ENCODE measurements around the gene ACTL8.
"Not testable (repeated sequence)": the region's sequence is repeated elsewhere in the genome, so short reads cannot be mapped to it uniquely, and the experiment has no call there.

The ACTL8 gene

GRCh38 chr1:17744666-17745478 is 10.3 kb upstream of the ACTL8 start:
- Mint-ChIP-seq H3K27me3 (peaks cover 4% of the 10 kb centered on the region), H3K4me1 (no peaks in the 10 kb centered on the region), H3K9me3 (no peaks in the 10 kb centered on the region), H3K27ac (no peak overlapping the region), H3K4me3 (no peak overlapping the region), H3K36me3 (no peaks in the 10 kb centered on the region)
- no peak for DNase-seq
- CTCF ChIA-PET = no interaction called here

GRCh38 chr1:17745479-17745955 is 9.6 kb upstream of the ACTL8 start:
- H3K4me3 Mint-ChIP-seq = no peak overlapping the region
- DNase-seq = no peak
- H3K9me3 Mint-ChIP-seq = no peaks in the 10 kb centered on the region
- H3K27me3 Mint-ChIP-seq = peaks cover 4% of the 10 kb centered on the region
- H3K27ac Mint-ChIP-seq = no peak overlapping the region
- CTCF ChIA-PET = no interaction called here
- H3K4me1 Mint-ChIP-seq = no peaks in the 10 kb centered on the region
- H3K36me3 Mint-ChIP-seq = no peaks in the 10 kb centered on the region

GRCh38 chr1:17746281-17746680 is 8.9 kb upstream of the ACTL8 start:
- not testable (repeated sequence) for H3K9me3 Mint-ChIP-seq, H3K27me3 Mint-ChIP-seq

GRCh38 chr1:17746920-17747319 is 8.2 kb upstream of the ACTL8 start:
- no peak overlapping the region for H3K27ac Mint-ChIP-seq
- CTCF ChIA-PET = no interaction called here
- no peaks in the 10 kb centered on the region for H3K36me3 Mint-ChIP-seq
- H3K4me3 Mint-ChIP-seq = no peak overlapping the region
- peaks cover 4% of the 10 kb centered on the region for H3K27me3 Mint-ChIP-seq
- no peak for DNase-seq
- H3K9me3 Mint-ChIP-seq = no peaks in the 10 kb centered on the region
- no peaks in the 10 kb centered on the region for H3K4me1 Mint-ChIP-seq

More at GRCh38 chr1:17746281-17746680, 8.9 kb upstream of the ACTL8 start:
- H3K4me1 Mint-ChIP-seq, H3K36me3 Mint-ChIP-seq, DNase-seq, H3K27ac Mint-ChIP-seq, H3K4me3 Mint-ChIP-seq, CTCF ChIA-PET: not testable (repeated sequence)

GRCh38 chr1:17750333-17750732 is 4.8 kb upstream of the ACTL8 start:
- CTCF ChIA-PET = no interaction called here

GRCh38 chr1:17752356-17752755 is 2.8 kb upstream of the ACTL8 start:
- no peak overlapping the region for H3K27ac Mint-ChIP-seq
- H3K4me3 Mint-ChIP-seq = no peak overlapping the region
- no peak for DNase-seq
- no peaks in the 10 kb centered on the region for H3K27me3 Mint-ChIP-seq
- peaks cover 20% of the 10 kb centered on the region for H3K9me3 Mint-ChIP-seq
- H3K4me1 Mint-ChIP-seq = no peaks in the 10 kb centered on the region
- CTCF ChIA-PET = no interaction called here
- no peaks in the 10 kb centered on the region for H3K36me3 Mint-ChIP-seq

More at GRCh38 chr1:17750333-17750732, 4.8 kb upstream of the ACTL8 start:
- DNase-seq = no peak
- no peaks in the 10 kb centered on the region for H3K36me3 Mint-ChIP-seq
- no peak overlapping the region for H3K27ac Mint-ChIP-seq
- no peaks in the 10 kb centered on the region for H3K27me3 Mint-ChIP-seq
- no peak overlapping the region for H3K4me3 Mint-ChIP-seq
- peaks cover 12% of the 10 kb centered on the region for H3K9me3 Mint-ChIP-seq
- H3K4me1 Mint-ChIP-seq = no peaks in the 10 kb centered on the region

- H3K9me3 Mint-ChIP-seq = peaks cover 58% of the 10 kb centered on the region
Observed at GRCh38 chr1:17757426-17757825, 2.3 kb downstream of the ACTL8 start.

GRCh38 chr1:17759114-17759513 is 4.0 kb downstream of the ACTL8 start:
- H3K36me3 Mint-ChIP-seq = no peaks in the 10 kb centered on the region
- CTCF ChIA-PET = no interaction called here
- H3K9me3 Mint-ChIP-seq = peaks cover 57% of the 10 kb centered on the region
- no peaks in the 10 kb centered on the region for H3K27me3 Mint-ChIP-seq
- H3K4me1 Mint-ChIP-seq = no peaks in the 10 kb centered on the region
- no peak overlapping the region for H3K4me3 Mint-ChIP-seq
- no peak for DNase-seq
- H3K27ac Mint-ChIP-seq = no peak overlapping the region

More at GRCh38 chr1:17757426-17757825, 2.3 kb downstream of the ACTL8 start:
- H3K4me3 Mint-ChIP-seq = no peak overlapping the region
- no peak for DNase-seq
- H3K27me3 Mint-ChIP-seq = no peaks in the 10 kb centered on the region
- H3K36me3 Mint-ChIP-seq = no peaks in the 10 kb centered on the region
- CTCF ChIA-PET = no interaction called here
- no peak overlapping the region for H3K27ac Mint-ChIP-seq
- H3K4me1 Mint-ChIP-seq = no peaks in the 10 kb centered on the region

- no peak overlapping the region for H3K4me3 Mint-ChIP-seq
- H3K4me1 Mint-ChIP-seq = no peaks in the 10 kb centered on the region
- no peaks in the 10 kb centered on the region for H3K36me3 Mint-ChIP-seq
- H3K27me3 Mint-ChIP-seq = no peaks in the 10 kb centered on the region
- no peak for DNase-seq
- H3K9me3 Mint-ChIP-seq = peaks cover 41% of the 10 kb centered on the region
- CTCF ChIA-PET = no interaction called here
- no peak overlapping the region for H3K27ac Mint-ChIP-seq
Observed at GRCh38 chr1:17762313-17762712, 7.2 kb downstream of the ACTL8 start.

GRCh38 chr1:17763417-17763816 is 8.3 kb downstream of the ACTL8 start:
- CTCF ChIA-PET = interaction anchor here (0.6 kb wide), 1 partner anchor 10 kb away, joined by 3 read pairs; no protein-coding TSS in a partner anchor
- no peak overlapping the region for H3K27ac Mint-ChIP-seq
- no peak overlapping the region for H3K4me3 Mint-ChIP-seq
- DNase-seq = no peak
- no peaks in the 10 kb centered on the region for H3K36me3 Mint-ChIP-seq
- H3K4me1 Mint-ChIP-seq = no peaks in the 10 kb centered on the region
- no peaks in the 10 kb centered on the region for H3K27me3 Mint-ChIP-seq
- peaks cover 30% of the 10 kb centered on the region for H3K9me3 Mint-ChIP-seq

GRCh38 chr1:17763995-17764394 is 8.9 kb downstream of the ACTL8 start:
- DNase-seq = no peak
- Mint-ChIP-seq H3K9me3 (peaks cover 25% of the 10 kb centered on the region), H3K36me3 (no peaks in the 10 kb centered on the region), H3K4me1 (no peaks in the 10 kb centered on the region), H3K4me3 (no peak overlapping the region), H3K27ac (no peak overlapping the region), H3K27me3 (peaks cover 2% of the 10 kb centered on the region)
- CTCF ChIA-PET = no interaction called here

GRCh38 chr1:17764591-17764990 is 9.5 kb downstream of the ACTL8 start:
- Mint-ChIP-seq H3K27me3 (peaks cover 7% of the 10 kb centered on the region), H3K4me1 (no peaks in the 10 kb centered on the region), H3K36me3 (no peaks in the 10 kb centered on the region), H3K27ac (no peak overlapping the region), H3K9me3 (peaks cover 20% of the 10 kb centered on the region), H3K4me3 (no peak overlapping the region)
- CTCF ChIA-PET = no interaction called here
- DNase-seq = no peak

GRCh38 chr1:17765444-17766411 is 10.6 kb downstream of the ACTL8 start:
- CTCF ChIA-PET = no interaction called here
- peaks cover 7% of the 10 kb centered on the region for H3K27me3 Mint-ChIP-seq
- no peak overlapping the region for H3K27ac Mint-ChIP-seq
- no peak overlapping the region for H3K4me3 Mint-ChIP-seq
- H3K4me1 Mint-ChIP-seq = no peaks in the 10 kb centered on the region
- H3K9me3 Mint-ChIP-seq = peaks cover 9% of the 10 kb centered on the region
- no peaks in the 10 kb centered on the region for H3K36me3 Mint-ChIP-seq
- no peak for DNase-seq

- Mint-ChIP-seq H3K9me3 (no peaks in the 10 kb centered on the region), H3K36me3 (no peaks in the 10 kb centered on the region)
- CTCF ChIA-PET = no interaction called here
Observed at GRCh38 chr1:17768651-17769241, 13.6 kb downstream of the ACTL8 start.

More at GRCh38 chr1:17768651-17769241, 13.6 kb downstream of the ACTL8 start:
- Mint-ChIP-seq H3K4me1 (no peaks in the 10 kb centered on the region), H3K4me3 (no peak overlapping the region), H3K27me3 (peaks cover 7% of the 10 kb centered on the region), H3K27ac (no peak overlapping the region)
- DNase-seq = no peak

Measured in activated naive CD4-positive, alpha-beta T cell treated with anti-CD3 and anti-CD28 coated beads, Interleukin-2, amount 10 ng/mL, durations not matched to agents 7 days and 5 days (primary cell).